Fibroblast of peridontal ligament (primary cell): ENCODE results near the gene ABCD3.

ENCODE experiments used
- DNase-seq: peaks from one replicate; pipeline ENCODE4 v3.0.0-alpha.2; 2010; ENCODE audit errors: extremely low read depth

ABCD3 gene

DNA sequence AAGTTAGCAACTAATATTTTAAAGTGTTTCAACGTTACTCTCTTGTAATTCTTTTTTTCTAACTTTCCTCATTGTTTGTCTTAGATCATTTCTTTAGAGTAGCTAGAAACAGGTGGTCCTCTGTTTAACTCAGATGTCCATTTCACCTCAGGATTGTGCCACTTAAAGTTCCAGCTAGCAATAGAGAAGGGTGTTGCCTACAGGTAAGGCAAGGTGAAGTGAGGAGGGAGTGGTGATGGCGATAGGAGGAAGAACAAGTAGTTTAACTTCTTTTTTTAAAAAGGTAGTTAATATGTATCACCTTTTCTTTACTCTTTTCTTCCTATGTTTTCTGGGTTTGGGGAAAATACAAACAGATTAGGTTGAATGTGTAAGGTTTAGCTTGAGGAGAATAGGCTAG, 44.4 kb downstream of the ABCD3 start:
- no peak for DNase-seq

DNA sequence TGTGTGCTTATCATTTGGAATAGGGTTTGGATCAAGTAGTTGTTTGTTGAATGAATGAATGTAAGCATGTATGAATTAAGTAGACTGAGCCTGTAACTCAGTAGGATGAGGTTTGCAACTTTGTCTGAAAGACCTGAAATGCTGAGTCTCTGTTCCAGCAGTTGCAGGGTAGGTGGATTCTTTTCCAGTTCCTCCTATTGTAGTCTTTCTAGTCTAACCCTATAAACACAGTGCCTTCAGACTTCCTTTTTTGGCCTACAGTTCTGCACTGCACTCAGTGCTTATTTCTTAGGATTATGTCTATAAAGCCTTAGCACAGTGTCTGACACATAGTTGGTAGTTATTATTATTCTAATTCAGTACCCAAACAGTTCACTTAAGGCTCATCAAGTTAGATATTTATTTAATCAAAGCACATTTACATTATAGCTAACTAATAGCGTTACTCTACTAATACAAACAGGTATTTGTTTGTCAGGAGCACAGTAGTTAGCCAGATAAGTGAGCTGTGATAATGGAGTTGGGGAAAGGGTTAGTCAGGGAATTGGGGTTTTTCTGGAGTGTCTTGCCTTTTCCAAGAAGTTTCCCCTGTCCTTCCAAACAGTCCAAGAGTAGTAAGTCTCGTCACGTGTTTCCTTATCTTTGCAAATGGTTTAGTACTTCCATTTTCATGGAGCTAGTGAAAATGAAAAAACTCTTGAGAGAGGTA, 45.0 kb downstream of the ABCD3 start:
- DNase-seq = no peak

DNA sequence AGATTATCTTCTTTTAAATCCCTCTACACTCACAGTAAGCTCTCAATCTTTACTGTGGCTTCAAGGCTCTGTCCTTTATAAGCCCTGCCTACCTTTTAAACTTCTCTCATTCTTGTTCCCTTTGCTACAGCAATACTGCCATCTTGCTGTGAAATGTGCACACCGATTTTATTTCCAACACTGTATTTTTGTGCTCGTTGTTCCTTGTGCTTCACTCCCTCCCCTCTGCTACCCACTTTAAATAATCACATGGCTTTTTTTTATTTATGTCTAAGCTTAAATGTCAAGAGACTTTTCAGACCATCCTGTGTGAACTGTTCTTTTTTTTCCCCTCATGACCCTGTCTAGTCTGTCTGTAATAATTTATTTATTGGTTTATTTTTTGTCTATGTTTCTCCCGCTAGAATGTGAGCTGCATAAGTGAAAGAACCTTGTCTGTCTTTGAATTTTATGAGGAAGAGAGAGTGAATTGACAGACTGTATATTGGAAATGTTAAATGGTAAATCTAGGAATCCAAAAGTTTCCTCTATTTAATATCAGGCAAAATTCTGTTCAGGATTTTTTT, 45.7 kb downstream of the ABCD3 start:
- peak; percentile 76 for DNase-seq

DNA sequence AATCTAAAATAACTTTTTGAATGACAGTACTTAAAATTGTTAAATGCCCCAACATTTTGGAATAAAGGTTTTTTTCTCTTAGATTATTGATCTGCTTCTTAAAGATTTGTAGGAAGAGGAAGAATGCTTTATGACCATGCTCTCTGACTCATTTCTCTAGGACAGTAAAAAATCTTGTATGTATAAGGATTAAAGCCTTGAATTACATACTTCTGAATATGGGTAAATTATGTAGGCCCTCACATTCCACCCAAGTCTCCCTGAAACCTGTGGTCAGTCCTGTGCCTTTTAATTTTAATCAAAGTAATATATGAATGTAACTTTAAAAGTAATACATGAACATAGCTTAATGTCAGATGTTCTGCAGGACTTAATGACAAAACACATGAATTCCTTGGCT, 50.5 kb downstream of the ABCD3 start:
- DNase-seq = no peak

DNA sequence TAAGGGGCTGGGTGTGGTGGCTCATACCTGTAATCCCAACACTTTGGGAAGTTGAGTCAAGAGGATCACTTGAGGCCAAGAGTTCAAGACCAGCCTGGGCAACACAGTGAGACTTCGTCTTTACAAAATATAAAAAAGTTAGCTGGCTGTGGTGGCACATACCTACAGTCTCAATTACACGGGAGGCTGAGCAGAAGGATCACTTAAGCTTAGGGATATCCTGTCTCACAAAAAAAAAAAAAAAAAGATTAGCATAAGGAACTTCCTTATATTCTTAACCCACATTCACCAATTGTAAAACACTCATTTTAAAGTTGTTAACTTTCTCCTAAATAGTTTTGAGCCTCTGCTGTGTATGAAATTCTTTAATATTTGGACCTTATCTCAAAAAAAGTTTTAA, 53.1 kb downstream of the ABCD3 start:
- DNase-seq = no peak

DNA sequence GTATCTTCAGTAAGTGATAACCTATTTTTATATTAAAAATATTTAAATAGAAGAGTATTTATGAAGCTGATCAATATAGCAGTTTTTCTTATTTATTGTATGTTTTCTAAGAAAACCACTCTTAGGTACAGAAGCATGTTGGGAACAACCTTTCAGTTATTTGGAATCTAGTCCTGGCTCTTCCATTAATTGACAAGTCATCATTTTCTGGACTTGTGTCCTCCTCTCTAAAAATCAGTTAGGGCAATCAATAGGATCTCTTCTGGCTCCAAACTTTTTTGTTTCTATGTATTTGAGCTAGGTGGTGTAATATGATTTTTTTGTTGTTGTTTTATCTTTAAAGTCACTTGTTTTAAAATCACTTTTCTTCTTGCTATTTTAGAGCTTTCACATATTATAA, 57.0 kb downstream of the ABCD3 start:
- DNase-seq = no peak

DNA sequence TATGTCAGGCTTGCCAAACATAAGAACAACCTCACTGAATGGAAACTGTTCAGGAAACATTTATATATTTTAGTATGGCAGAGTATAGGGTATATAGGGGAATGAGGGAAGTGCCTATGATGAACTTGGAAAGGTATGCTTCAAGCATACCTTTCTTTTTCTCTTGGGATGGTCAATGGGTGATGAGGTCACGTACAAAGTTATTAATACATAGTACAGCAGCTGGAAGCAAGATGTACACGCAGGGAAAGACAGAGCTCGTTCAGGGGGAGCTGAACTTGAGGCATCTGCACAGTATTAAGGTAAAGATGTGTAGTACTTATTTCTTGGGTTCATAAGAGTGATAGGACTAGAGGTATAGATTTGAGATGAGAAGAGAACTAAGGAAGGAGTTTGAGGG, 61.5 kb downstream of the ABCD3 start:
- no peak for DNase-seq

DNA sequence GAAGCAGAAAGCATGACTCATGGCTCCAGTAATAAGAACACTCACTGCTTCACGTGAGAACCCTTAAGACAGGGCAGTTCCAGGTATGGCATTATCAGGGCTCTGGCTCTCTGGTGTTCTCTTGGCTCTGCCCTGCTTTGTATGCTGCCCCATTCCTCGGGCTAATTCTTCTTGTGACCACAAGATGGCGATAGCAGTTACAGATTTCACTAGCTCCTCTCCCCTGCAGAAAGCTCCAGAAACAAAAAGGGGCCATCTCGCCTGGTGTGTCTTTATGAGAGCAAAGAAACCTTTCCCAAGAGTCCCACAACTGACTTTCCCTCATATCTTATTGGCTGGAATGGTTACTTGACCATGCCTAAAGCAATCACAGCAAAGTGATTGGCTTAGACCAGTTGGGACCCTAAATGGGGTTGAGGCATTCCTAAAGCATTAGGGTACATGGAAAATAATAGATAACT, 63.3 kb downstream of the ABCD3 start:
- peak; percentile 78 for DNase-seq

DNA sequence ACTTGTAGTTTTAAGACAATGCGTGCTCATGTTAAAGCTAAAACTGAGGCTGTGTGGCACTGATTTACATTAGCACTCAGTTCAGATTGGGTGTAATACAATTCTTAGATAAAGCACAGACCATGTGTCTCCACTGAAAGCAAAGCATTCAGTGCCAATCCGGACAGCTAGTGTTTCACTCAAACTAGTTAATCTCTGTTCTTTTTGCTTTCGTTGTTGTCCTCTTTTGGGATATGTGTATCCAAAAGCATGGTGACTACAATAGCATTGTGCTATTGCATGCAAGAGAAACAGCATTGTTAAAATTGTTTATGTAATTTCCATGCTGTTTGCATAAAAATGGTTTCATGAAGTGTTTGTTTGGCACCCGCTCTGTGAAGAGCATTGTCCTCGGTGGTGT, 68.8 kb downstream of the ABCD3 start:
- no peak for DNase-seq

DNA sequence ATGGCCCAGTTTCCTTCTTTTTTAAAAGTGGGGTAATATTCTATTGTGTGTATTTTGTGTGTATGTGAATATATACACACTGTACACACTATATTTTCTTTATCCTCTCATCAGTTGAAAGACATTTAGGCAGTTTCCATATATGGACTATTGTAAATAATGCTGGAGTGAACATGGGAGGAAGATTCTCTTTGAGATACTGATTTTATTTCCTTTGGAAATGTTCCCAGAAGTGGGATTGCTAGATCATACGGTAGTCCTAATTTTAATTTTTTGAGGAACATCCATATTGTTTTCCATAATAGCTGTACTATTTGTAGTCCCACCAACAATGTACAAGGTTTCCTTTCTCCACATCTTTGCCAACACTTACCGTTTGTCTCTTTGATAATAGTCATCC, 72.4 kb downstream of the ABCD3 start:
- DNase-seq = no peak

DNA sequence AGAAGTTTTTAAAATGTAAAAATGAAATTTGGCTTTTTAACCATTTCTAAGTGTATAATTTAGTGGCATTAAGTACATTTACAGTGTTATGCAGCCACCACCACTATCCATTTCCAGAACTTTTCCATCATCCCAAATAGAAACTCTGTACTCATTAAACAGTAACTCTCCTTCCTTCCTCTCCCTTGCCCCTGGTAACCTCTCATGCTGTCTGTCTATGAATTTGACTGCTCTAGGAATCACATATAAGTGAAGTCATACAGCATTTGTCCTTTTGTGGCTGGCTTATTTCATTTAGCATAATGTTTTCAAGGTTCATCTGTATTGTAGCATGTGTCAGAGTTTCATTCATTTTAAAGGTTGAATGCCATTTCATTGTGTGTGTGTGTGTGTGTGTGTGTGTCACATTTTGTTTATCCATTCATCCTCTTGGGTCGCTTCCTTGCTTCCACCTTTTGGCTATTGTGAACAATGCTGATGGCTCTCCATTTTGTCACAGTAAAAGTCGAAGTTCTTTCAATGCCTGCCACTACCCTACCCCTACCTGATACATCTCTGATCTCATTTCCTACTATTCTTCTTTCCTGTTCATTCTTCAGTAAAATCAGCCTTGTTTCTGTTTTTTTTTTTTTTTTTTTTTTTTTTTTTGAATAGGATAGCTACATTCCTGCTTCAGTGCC, 78.0 kb downstream of the ABCD3 start:
- DNase-seq = no peak

DNA sequence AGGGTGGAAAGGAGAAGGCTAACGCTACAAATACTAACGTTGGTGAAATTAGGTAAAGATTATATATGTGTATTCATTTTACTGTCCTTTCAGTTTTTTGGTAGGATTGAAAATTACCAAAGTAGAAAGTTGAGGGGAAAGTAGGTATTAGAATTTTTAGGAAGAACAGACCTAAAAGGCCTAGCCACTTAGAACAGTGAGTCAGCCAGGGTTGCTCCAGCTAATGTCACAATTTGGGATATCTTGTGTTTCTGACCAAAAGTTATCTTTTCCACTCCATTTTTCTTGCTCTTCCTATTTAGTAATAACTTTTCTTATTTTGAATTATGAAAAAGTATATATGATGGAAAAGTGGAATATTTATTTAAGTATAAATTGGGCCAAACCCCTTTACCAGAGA, 83.2 kb downstream of the ABCD3 start:
- no peak for DNase-seq

DNA sequence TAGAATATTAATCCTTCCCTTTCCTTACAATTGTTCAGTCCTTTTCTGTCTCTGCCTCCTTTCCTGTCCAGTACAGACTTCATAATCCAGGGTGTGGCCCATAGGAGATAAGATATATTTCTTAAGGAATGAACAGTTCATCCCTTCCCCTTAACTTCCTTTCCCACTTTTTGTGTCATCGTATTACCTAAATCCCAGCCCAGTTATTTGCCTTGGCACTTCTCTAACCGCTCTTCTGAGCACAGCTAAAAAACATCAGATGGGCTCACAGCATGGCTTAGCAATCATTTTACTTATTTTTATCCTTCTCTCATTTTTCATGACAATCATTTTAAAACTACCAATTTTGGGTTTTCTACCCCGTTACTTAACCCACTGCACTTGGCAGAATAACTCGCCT, 83.7 kb downstream of the ABCD3 start:
- DNase-seq = no peak

DNA sequence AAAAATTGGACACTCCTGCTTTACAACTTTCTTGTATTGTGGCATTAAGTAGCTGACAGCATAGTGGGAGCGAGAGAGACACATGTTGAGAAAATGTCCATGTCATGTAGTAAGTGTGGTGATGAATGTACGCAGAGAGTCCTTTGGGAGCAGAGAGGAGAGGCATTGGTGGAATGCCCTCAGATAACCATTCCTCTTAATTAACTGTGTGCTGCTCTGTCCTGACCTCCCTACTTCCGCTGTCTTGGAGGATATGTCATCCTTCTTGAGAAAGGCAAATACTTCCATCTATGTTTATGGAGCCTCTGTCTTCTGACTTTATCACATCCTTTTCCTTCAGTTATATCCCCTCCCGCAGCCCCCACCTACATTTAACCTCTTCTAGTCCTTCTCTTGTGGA, 85.0 kb downstream of the ABCD3 start:
- no peak for DNase-seq

DNA sequence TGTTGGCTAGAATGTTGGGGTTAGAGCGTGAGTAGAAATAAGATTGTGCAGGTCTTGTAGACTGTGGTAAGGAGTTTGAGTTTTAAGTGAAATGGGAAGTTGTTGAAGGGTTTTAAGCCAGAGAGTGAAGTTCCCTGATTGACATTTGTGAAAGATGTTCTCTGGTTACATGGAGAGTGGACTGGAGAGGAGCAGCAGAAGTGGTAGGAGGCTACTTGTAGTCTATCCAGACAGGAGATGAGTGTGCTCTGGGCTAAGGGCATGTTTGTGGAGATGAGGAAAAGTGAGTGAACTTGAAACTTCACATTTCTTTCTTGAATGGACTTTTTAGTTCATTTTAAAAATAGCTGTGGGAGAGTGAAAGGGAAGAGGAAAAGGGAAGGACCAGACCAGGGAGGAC, 86.4 kb downstream of the ABCD3 start:
- DNase-seq = no peak

DNA sequence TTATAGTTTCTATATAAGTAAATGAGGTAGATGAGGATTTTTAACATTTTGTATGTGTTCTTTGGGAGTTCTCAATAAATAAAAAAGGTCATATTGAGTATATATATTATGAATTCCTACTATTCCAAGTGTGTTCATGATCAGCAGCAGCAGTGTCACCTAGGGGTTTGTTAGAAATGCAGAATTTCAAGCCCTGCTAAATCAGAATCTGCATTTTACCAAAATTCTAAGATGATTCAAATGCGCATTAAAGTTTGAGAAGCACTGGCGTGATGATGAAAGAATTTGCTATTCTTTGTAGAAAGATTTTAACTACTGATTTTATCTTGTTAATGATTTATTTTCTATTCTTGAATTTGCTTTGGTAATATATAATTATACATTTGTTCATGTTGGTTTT, 94.6 kb downstream of the ABCD3 start:
- no peak for DNase-seq

DNA sequence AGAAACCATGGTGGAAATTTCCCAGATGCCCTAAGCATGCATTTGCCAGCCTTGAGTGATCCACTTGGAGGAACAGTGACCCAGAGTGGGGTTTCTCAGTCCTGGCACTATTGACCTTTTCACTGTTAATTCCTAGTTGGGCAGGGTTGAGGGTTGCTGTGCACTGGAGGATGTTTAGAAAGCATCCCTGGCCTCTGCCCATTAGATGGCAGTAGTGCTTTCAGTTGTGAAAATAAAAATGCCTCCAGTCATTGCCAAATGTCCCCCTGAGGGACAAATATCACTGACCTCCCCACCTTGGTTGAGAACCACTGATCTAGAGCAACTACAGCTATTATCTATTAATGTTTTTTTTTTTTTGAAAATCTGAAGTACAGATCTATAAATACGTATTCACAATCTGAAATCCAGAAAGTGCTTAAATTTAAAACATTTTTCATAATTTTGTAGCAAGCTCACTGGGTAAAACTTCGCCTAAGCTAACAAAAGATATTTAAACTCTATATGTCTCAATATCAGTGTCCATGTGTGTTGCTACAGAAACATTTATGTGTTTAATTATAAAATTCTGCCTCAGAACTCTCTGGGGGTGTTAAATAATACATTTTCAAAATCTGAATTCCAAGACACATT, 96.0 kb downstream of the ABCD3 start:
- DNase-seq = peak; percentile 36

DNA sequence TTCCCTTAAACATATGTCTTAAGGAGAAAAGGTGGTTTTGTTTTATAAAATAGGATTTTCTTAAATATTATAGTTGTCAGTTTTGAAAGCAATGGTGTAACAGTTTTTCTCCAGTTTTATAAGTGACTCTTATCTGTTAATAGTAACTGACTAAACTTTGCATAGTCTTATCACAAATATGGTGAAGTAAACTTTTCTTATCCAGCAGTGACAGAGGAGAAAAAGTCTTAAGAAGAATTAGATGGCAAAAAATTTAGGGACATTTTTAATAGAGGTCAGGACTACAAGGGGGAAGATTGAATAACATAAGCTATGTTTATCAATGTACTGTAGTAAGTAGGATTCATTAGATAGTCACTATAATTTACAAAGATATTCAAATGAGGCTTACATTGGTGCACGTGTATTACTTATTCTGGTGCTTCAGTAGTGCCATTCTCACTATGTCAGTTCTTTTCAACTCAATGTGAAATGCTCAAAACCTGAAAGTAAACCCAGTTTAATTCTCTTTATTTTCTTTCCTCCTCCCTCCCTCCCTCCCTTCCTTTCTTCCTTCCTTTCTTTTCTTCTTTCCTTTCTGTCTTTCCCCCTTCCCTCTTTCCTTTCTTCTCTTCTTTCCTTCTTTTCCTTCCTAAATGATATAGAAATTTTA, 97.2 kb downstream of the ABCD3 start:
- no peak for DNase-seq

DNA sequence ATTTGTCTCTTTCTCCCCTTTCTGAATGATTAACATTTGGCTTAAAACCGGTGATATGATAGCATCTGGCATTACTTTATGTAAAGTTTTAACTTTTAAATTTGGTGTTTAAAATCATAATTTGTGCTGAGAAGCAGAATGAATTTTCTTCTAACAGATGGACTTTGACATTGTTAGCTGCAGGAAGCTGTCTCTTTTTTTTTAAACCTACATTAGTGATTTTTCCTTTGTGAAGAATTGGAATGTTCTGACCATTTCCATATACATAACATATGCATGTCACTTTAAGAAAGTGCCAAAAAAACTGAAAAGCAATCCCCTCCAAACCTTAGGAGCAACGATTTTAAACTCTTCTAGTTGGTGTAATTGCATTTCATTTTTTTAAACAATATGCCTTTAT, 101.2 kb downstream of the ABCD3 start:
- DNase-seq = no peak

DNA sequence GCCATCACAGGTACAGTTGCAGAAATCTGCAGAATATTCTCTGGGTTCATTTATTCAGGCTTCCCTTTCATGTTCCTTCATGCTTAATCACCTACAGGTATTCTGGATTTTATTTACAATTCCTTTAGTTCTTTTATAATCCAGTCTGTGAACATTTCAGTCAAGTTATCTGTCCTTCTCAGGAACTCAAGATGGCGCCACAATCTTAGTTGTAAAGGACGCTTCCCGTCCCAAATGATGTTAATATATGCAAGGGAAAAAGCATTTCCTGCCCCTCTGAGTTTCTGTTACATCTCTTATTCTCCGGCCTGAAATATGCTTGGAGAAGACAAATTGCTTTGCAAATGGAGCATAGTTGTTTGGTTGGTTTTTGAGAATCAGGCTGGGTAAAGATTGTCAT, 104.1 kb downstream of the ABCD3 start:
- peak; percentile 83 for DNase-seq

DNA sequence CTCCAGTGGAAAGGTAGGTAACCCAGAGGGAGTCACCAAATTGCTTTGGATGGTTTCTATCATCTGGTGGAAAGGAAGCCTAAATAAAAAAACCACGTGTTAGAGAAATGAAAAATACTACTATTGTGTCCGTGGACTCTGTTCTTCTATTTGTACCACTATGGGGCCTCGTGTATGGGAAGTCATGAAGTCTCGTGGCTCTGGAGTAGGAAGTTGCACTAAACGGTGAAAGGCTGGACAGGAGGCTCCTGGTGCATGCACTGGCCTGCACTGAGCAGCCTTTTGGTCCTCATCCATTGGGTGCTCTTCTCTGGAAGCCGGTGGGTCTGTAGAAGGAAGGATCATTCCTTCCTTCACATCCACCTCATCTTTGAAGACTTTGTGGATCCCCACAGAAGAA, 106.3 kb downstream of the ABCD3 start:
- DNase-seq = no peak
